KOPT-K1 (cell line): ENCODE data around the gene DONSON.
"Not testable (repeated sequence)": the region's sequence is repeated elsewhere in the genome, so short reads cannot be mapped to it uniquely, and the experiment has no call there.

Experiments used
- H3K27ac ChIP-seq: fragments of 200-600 bp; sonication (generic); 2 replicates; pipeline ENCODE4 v1.5.1; 2016; ENCODE audit warnings: antibody characterized with exemption, mild to moderate bottlenecking, low read depth, low read length; ENCODE audit not compliant: poor library complexity, severe bottlenecking
- H3K36me3 ChIP-seq: fragments of 200-600 bp; sonication (generic); 2 replicates; pipeline ENCODE4 v1.5.1; 2017; ENCODE audit warnings: antibody characterized with exemption, mild to moderate bottlenecking, low read length, moderate library complexity; ENCODE audit not compliant: insufficient read depth
- H3K9me3 ChIP-seq: fragments of 200-600 bp; sonication (generic); 2 replicates; pipeline ENCODE4 v1.5.1; 2017; ENCODE audit warnings: antibody characterized with exemption, low read length, mild to moderate bottlenecking; ENCODE audit not compliant: insufficient read depth, poor library complexity, severe bottlenecking

DONSON gene

DNA sequence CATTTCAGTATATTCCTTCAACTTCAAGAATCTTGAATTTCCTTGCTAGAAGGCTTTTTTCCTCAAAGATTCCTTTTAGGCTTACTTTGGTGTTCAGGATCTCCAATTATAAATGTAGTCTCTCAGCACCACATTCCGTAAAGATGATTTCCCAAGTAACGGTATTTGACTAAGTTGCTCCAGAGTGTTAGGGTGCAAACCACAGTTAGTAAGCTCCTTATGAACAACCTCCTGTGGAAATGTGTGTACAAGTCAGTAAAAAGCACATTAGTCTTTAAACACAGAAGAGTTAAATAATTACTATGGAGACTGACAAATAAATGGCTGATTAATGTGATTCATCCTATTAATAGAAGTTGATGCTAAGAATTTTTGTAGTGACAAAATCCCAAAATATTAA, 10.3 kb downstream of the DONSON start:
- Histone ChIP-seq H3K9me3 (no peaks in the 10 kb centered on the region), H3K36me3 (peaks cover 100% of the 10 kb centered on the region), H3K27ac (no peak overlapping the region)

DNA sequence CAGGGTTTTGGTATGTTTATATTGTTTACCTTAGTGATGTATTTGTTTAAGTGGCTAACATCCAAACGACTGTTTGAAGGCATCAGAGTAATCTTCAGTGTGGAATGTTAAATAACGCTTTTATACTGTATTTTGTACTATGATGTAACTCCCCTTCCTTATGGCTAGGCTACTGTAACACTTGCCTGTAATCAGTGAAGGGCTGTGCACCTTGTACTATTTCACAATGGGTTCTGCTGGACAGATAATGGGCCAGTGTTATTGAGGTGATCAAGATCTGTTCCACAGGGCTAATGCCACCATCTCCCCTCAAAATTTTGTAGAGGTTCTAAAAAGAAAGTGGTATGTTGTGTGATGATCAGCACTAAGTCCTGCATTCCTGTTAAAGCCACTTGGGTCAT, 11.7 kb downstream of the DONSON start:
- not testable (repeated sequence) for H3K27ac ChIP-seq, H3K9me3 ChIP-seq
- H3K36me3 ChIP-seq = peaks cover 100% of the 10 kb centered on the region

DNA sequence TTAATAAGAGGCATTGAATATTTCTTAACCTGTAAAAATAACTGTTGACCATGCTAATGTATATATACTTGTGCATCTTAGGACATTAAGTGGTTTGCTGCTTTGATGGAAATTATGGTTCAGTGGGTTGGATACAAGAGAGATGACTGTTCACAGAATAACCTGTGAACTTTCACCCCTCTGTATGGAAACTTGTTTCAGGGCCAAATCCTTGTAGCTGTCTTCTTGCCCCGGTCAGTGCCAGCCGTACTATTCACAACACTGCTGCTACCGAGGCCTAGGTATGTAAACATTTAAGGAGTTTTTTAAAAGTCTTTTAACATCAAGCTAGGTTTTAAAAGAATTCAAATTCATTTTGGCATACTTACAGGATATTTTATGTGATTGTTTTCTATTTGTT, 16.1 kb downstream of the DONSON start:
- Histone ChIP-seq H3K36me3 (peaks cover 100% of the 10 kb centered on the region), H3K27ac (no peak overlapping the region)

DNA sequence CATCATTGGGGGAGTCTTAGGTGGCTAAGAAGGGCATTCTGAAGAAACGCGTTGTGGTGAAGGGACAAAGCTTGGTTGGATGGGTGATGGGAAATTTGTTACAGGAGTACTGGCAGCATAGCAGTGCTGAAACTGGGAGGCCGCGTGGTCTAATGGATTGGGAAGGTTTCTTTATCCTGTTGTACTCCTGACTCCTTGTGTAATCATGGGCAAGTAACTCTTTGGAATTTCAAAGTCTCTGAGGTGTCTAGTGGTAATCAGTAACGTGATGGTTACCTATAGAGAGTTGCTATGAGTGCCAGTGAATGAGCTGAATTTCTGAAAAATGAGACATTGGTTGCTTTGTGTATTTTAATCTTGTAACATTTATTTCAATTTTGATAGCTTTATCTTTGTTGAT, 18.5 kb downstream of the DONSON start:
- no peak overlapping the region for H3K27ac ChIP-seq
- peaks cover 100% of the 10 kb centered on the region for H3K36me3 ChIP-seq
- no peaks in the 10 kb centered on the region for H3K9me3 ChIP-seq

More for the DNA sequence above, 16.1 kb downstream of the DONSON start:
- H3K9me3 ChIP-seq = no peaks in the 10 kb centered on the region

DNA sequence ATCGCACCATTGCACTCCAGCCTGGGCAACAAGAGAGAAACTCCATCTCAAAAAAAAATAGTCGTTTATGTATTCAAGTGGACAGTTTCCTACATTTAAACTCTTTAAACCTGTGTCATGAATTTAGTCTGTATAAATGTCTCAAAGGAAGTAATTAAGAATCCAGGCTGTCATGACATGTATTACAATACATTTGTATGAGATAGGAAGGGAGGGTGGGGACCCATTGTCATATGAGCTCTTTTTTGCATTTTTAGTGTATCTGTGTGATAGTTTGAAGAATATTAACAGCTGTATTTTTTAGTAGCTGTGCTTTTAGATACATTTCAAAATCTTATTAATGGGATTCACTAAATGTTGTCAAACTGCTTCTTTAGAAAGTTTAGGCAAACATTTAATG, 20.0 kb downstream of the DONSON start:
- peaks cover 100% of the 10 kb centered on the region for H3K36me3 ChIP-seq
- no peak overlapping the region for H3K27ac ChIP-seq

DNA sequence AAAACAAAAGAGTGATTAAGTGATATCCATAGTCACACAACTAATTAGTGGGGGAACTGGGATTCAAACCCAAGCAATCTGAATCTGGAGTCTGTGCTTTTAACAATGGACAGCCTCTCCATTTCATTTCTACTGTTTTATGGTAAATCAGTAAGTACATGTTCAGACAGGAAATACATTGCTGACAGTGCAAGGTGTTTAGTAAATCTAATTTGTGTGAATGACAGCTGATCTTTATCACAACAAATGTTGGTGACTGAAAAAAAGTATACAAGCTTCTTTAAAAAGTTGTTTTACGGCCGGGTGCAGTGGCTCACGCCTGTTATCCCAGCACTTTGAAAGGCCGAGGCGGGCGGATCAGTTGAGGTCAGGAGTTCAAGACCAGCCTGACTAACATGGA, 20.6 kb downstream of the DONSON start:
- no peak overlapping the region for H3K27ac ChIP-seq
- H3K36me3 ChIP-seq = peaks cover 100% of the 10 kb centered on the region
- no peaks in the 10 kb centered on the region for H3K9me3 ChIP-seq

More for the DNA sequence above, 20.0 kb downstream of the DONSON start:
- H3K9me3 ChIP-seq = no peaks in the 10 kb centered on the region

DNA sequence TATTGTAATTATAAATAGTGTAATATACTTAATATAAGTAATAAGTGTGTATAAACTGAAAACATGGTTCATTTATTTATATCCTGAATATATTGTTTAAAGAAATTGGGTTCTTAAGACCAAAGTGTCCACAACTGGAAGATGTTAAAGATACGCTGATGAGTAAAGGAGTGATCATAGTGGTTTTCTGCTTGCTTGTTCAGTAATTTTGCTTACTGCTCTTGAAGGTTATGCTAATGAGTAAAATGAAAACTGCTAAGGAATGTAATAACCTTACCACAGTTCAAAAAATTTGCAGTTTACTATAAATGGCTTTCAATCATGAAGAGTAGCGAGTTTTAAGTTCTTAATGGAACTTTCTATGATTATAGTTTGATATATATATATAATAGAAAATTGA, 22.0 kb downstream of the DONSON start:
- Histone ChIP-seq H3K27ac (no peak overlapping the region), H3K9me3 (no peaks in the 10 kb centered on the region), H3K36me3 (peaks cover 100% of the 10 kb centered on the region)

DNA sequence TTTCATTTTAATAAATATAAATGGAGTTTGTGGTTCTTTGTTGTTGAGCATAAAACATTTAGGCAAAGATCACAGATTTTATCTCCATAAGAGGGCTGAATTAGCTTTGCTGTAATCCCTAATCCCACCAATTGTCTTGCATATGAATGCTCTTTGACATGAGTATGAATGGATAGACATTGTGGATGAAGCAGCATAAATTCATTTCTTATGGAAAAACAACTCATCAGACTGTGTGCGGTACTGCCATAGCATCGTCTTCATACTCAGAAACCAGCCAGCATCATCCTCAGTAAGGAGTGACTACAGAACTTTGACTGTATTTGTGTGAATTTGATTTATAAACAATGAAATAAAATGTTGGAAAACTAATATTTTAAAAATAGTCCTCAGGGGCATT, 26.1 kb downstream of the DONSON start:
- Histone ChIP-seq H3K9me3 (no peaks in the 10 kb centered on the region), H3K36me3 (peaks cover 100% of the 10 kb centered on the region), H3K27ac (no peak overlapping the region)

DNA sequence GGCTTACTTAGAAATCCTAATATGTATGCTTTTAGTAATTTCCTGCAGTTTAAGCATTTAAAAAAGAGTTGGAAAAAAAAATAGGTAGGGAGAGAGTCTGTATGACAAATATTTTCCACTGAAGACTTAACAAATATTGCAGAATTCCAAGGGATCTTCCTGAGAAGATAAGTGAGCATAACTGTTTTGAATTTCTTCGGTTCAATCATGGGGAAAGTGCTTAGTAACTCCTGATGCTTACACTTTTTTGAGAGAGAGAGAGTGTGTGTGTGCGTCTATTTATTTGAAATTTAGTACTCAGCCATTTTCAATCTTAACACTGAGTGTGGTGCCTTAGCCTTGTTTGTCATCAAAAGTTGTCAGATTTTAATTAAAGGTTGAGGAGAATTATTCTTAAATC, 27.1 kb downstream of the DONSON start:
- H3K36me3 ChIP-seq = peaks cover 100% of the 10 kb centered on the region

DNA sequence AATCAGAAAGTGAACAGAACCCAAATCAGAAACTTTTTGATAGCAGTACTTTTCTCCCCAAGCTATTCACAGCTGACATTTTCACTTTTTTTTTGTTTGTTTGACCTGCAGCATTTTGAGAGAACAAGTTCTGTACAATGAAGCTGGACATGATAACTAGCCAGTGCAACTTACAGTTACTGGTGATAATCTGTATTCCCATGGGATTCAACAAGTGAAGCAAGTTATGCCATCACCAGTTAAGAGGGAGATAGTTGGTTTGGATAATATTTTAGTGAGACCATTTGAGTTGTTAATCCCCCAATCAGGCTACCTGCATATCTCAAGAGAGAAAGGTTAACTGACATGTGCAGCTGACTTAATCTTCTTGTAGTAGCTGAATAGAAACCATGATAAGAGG, 27.5 kb downstream of the DONSON start:
- Histone ChIP-seq H3K27ac (no peak overlapping the region), H3K36me3 (peaks cover 100% of the 10 kb centered on the region), H3K9me3 (no peaks in the 10 kb centered on the region)

More for the DNA sequence above, 27.1 kb downstream of the DONSON start:
- Histone ChIP-seq H3K27ac (no peak overlapping the region), H3K9me3 (no peaks in the 10 kb centered on the region)

DNA sequence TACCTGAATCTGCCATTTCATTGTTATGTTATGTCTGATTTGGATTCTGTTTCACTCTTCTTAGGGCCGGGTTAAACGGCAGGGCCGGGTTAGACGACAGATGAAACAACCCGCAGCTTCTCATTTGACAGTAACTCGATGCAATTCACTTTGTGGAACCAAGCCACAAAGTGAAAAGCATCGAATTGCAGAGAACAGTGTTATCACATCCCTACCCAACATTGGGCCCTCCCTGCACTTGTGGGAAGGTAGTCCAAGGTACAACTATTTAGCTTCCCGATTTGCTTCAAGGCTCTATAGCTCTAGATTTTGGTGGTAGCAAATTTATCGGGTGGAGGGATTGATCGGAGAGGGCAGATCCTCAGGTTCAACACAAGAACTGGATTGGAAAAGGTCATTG, 28.7 kb downstream of the DONSON start:
- no peaks in the 10 kb centered on the region for H3K9me3 ChIP-seq
- no peak overlapping the region for H3K27ac ChIP-seq
- H3K36me3 ChIP-seq = peaks cover 100% of the 10 kb centered on the region

DNA sequence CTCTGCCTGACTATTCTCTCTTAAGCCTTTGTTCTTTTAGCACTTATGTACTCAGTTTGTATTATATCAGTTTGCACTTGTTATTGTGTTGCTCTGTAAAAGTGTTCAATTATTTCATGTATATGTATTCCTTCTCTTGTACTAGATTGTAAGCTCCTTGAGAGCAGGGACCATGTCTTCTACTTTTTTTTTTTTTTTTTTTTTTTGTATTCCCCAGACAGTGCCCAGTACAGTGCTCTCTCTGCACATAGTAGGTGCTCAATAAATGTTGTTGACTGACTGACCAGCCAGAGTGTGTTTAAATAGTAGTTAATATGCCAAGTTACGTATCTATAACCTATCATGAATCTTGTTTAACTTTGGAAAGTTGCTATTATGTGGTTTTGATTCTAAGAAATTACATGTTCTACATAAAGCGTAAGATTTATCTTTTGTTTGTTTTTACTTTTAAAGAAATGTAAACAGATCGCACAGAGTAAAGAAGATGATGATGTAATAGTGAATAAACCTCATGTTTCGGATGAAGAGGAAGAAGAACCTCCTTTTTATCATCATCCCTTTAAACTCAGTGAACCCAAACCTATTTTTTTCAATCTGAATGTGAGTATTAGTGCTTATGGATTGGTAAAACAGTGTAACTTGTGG, 29.6 kb downstream of the DONSON start:
- Histone ChIP-seq H3K9me3 (no peaks in the 10 kb centered on the region), H3K27ac (no peak overlapping the region), H3K36me3 (peaks cover 100% of the 10 kb centered on the region)

DNA sequence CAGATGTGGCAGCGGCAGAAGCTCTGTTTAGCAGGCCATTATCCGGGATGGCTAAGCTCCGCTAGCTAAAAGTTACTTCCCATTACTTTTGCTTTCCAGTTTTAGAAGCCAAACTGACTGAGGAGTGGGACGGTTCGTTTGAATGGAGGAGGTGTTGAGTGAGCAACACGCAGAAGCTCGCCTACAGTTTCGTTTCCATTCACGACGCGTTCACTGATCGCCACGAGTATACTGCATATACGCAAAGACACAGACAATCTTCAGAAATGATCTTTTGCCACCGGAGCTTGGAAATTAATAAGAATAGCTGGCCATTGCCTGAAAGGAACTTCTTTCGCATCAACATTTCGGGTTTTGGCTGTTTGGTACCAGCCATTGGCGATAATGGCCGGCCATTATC, 31.0 kb downstream of the DONSON start:
- no peaks in the 10 kb centered on the region for H3K9me3 ChIP-seq
- no peak overlapping the region for H3K27ac ChIP-seq
- H3K36me3 ChIP-seq = peaks cover 100% of the 10 kb centered on the region

DNA sequence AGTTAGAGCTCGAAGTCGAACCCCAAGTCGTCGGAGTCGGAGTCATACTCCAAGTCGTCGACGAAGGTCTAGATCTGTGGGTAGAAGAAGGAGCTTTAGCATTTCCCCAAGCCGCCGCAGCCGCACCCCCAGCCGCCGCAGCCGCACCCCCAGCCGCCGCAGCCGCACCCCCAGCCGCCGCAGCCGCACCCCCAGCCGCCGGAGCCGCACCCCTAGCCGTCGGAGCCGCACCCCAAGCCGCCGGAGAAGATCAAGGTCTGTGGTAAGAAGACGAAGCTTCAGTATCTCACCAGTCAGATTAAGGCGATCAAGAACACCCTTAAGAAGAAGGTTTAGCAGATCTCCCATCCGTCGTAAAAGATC, 33.5 kb downstream of the DONSON start:
- H3K36me3 ChIP-seq = peaks cover 100% of the 10 kb centered on the region
- H3K27ac ChIP-seq = no peak overlapping the region
- H3K9me3 ChIP-seq = no peaks in the 10 kb centered on the region

DNA sequence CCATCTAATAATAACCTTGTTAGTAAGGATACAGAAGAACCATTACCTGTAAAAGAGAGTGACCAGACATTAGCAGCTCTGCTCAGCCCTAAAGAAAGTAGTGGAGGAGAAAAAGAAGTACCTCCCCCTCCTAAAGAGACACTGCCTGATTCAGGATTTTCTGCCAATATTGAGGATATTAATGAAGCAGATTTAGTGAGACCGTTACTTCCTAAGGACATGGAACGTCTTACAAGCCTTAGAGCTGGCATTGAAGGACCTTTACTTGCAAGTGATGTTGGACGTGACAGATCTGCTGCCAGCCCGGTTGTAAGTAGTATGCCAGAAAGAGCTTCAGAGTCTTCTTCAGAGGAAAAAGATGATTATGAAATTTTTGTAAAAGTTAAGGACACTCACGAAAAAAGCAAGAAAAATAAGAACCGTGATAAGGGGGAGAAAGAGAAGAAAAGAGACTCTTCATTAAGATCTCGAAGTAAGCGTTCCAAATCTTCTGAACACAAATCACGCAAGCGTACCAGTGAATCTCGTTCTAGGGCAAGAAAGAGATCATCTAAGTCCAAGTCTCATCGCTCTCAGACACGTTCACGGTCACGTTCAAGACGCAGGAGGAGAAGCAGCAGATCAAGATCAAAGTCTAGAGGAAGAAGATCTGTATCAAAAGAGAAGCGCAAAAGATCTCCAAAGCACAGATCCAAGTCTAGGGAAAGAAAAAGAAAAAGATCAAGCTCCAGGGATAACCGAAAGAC, 34.1 kb downstream of the DONSON start:
- Histone ChIP-seq H3K9me3 (no peaks in the 10 kb centered on the region), H3K36me3 (peaks cover 100% of the 10 kb centered on the region), H3K27ac (no peak overlapping the region)

DNA sequence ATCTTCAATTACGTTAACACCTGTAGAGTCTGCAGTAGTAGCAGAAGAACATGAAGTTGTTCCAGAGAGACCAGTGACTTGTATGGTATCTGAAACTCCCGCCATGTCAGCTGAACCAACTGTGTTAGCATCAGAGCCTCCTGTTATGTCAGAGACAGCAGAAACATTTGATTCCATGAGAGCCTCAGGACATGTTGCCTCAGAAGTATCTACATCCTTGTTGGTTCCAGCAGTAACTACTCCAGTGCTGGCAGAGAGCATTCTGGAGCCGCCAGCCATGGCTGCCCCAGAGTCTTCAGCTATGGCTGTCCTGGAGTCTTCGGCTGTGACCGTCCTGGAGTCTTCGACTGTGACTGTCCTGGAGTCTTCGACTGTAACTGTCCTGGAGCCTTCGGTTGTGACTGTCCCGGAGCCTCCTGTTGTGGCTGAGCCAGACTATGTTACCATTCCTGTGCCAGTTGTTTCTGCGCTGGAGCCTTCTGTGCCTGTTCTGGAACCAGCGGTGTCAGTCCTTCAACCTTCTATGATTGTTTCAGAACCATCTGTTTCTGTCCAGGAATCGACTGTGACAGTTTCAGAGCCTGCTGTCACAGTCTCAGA, 35.4 kb downstream of the DONSON start:
- Histone ChIP-seq H3K27ac (no peak overlapping the region), H3K36me3 (peaks cover 100% of the 10 kb centered on the region), H3K9me3 (no peaks in the 10 kb centered on the region)
